HT-29 (cell line): ENCODE measurements around the gene CD47. TPM values are rescaled to one million over a fixed set of nuclear protein-coding genes. Genes with fewer than 3 reads are reported as not detected.
A peak's percentile ranks its signal among the peaks of the same experiment; 100 is the strongest.

ENCODE experiments used
- DNase-seq: peaks from one replicate; pipeline ENCODE4 v3.0.0-alpha.2; 2015; ENCODE audit warnings: low spot score
- total RNA-seq: library from RNA; depleted of rRNA; stranded (reverse); fragments of >200 nt; shearing (Covaris generic); gene quantifications from 2 replicates; pipeline ENCODE4 v1.2.3, GENCODE V29; 2014; rRNA removed

CD47 gene
- total RNA-seq, result 39.0 and 44.1 TPM in 2 replicates

DNA sequence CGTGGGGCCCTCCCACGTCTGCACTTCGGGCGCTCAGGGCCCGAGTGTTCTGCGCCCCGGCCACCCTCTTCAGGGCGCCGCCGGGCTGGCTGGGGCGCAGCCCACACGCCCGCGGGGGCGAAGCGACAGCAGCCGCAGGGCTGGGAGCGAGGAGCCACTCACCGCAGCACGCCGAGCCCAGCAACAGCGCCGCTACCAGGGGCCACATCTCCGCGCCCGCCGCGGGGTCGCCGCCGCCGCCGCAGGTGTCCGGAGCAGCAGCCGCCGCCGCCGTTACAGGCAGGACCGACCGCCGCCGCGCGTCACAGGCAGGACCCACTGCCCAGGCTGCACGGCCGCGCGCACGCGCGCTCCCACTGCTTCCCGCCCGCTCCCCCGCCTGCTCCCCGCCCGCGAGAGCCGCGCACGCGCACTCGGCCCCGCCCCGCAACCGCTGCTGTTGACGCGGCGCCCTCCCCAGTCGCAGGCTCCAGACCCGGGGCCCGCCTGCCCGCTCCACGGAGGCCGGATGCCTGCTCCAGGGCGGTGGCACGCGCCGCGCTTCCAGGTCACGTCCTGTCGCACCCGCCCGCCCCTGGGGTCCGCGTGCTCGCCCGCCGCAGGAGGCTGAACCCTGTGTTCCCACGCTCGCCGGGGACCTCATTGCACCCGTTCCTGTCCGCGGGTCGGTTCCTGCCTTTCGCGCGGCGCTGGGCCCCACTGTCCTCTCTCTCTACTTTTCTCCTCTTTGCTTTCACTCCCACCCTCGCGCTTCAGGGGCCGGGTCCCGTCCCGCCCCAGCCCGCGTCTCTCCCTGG lies at the start of gene CD47:
CD47 (minus strand) TSS at position 331 of the 797 bp plus-strand sequence; CDS start at position 208, 123 bp downstream.
- peak; percentile 90 for DNase-seq

DNA sequence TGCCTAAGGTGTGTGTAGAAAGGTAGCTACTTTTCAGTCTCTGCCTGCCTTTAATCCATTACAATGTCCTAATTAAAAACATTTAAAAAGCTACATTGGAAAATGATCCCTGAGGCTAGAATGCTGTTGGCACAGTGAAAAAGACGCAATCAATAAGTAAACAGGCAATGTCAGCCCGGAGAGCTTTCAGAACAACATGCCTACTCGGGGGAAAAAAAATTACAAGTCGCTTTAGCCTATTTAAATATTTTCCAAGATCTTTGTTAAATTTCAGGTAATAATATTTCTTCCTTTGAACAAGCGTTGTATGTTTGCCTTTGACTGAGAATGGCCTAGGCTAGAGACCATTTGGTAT lies 46.6 kb upstream of the CD47 start:
- DNase-seq, result no peak

DNA sequence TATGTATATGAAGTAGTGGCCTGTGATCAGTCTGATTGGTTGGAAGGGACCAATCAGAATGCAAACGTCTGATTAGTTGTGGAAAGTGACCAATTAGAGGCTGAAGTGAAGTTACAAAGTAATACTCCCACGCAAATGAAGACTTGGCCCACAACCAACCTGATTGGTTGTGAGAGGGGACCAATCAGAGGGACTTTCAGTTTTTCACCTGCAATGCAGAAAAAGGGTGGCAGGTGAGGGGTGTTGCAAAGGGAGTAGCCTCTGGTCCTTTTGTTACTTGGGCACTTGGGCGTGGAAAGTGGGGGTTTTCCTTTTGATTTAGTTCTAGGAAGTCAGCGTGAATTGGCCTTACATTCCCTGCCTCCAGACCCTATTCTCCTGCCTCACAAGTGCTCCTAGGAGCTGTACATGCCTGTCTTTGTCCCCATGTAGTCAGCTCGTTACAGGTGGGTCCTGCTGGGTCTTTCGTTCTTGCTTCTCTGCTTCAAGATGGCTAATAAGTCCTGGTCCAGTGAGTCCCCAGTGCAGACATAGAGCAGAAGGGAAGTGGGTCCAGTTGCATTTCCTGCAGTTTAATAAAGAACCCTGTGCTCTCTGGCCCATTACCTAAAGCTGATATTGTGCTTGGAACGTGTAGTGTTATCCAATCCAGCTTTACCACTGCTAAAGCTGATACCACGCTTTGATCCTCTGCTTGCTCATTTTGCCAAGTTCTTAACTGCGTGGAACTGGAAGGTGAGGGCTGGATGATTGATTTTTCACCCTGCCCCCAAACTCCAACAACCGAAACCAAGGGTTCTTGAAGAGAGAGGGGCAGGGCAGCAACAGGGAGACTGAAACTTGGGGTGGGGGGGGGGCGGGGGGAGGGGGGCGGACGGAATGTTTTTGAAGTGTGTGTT lies 46.0 kb upstream of the CD47 start:
- DNase-seq, result no peak

DNA sequence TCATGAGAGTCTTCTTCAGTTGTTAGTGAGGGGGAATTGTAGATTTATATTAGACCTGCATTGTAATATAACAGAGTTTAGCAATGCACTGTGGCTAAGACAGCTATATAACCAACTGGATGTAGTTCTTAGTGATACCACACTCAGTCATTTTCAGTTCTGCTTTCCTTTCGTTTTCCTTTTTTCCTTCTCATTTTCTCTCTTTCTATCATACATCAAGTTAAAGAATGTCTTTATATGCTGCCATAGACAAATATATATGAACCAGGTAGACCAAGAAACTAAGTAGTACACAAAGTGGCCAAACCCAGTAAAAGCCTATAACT lies 43.7 kb upstream of the CD47 start:
- DNase-seq, result no peak

DNA sequence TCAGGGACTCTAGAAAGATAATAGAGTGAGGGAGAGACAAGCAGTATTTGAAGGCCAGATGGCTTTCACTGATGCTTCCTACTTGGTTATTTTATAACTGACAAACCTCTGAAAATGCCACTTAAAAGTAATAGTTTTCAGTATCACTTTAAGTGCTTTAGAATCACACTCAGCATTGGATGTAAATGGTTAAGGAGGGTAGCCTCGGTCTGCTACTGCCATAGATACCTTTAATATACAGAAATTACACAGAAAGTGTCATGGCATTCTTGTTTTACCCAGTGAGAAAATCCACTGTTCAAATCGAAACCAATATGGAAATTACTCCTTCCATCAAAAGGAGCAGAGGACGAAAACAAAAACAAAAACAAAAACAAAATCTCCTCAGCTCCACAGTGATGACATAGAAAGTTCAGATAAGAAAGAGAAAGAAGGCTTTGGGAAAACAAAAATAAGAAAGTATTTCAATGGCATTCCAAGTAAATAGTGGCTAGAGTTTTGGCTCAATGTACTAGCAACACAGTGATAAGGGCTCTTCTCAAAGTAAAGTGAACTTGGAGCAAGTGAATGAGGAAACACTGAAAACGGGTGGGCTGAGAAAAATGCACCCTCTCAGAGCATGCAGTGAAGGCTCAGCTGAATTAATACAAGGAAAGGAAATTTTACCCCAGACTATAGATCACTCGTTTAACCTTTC lies 43.2 kb upstream of the CD47 start:
- no peak for DNase-seq

DNA sequence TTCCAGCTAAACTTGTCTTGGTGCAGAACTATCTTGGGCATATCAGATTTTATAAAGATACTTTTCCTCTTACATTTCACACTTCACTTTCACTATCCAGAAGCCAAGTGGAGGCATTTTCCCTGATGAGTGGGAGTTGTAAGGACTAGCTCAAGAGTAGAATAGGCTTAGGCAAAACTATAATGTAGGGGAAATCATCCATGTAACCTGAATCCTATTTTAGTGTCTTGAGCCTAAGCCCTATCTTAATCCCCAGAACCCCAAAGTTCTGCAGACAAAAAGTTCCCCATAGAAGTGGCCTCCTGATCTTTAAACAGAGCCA lies 42.2 kb upstream of the CD47 start:
- DNase-seq, result no peak

DNA sequence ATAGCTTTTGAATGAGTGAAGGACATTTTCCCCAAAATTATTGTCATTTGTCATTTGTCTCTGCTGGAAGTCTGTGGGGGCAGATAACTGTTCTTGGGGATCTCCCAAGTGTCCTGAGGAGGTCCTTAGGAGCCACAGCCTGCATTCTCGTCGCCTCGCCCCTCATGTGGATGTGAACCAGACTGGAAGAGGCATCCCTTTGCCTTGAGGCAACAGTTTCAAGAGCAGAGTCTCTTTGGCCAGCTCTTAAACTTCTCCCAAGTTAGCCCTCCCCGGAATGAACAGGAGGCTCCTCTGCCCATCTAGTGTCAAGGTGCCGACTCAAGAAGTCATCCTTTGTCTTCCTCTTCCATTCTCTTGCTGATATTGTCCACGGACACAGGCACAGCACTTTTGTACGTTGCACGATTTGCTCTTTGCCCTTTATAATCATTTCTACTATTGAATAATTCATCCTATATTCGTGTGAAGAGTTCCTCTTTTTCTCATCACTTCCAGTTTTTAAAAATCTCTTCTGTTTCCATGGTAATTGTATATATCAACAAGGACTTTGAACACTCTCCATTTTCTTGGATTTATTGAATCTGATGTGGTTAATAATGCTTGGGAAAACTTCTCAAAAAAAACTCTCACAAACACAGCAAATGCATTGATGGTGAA lies 40.8 kb upstream of the CD47 start:
- no peak for DNase-seq

DNA sequence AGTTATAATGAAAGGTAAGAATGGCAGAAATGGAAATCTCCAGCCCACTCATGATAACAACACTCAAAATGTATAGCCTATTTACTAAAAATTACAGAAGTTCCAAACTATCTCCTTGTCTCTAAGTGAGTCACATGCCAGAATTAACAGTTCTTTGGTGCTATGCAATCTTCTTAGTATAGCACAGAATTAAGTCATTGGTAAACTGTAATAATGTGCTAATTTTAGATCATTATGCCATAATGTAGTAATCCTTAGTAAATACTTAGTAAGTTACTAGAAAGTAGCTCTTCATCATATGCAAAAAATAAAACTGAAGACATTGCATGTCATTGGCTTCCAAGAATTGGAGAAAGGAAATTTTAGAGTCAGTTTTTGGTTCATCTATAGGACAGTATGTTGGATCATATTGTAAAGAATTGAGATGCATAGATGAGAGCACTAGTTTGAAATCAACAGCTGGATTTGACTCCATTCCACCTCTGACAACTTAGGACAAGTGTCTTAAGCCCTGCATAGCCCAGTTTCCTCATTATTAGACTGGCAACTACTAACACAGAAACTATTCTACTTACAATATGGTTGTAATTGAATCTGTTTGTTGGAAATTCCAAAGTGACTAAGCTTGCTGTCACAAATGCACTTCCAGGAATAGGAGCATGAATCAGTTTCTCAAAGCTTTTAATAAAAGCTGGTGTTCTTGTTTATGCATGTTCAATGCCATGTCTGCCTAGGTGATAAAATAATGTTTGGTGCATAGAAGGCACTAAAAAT lies 40.1 kb upstream of the CD47 start:
- no peak for DNase-seq

DNA sequence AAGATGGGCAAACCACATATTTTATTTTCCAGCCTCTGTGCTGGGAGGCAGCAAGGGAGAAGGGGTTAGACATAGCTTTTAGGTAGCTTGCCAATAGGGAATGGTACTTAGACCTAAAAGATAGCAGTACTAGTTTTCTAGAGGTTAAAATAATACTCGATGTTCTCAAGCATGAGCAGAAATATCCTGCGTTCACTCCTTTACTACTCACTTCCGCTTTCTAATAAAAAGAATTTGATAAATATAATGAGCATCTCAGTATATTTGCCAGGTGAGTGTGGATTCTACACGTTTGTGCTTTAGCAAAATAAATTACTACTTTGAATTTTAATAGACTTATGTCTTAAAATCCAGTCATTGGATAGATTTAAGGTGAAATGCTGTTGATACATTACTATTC lies 39.4 kb upstream of the CD47 start:
- no peak for DNase-seq

DNA sequence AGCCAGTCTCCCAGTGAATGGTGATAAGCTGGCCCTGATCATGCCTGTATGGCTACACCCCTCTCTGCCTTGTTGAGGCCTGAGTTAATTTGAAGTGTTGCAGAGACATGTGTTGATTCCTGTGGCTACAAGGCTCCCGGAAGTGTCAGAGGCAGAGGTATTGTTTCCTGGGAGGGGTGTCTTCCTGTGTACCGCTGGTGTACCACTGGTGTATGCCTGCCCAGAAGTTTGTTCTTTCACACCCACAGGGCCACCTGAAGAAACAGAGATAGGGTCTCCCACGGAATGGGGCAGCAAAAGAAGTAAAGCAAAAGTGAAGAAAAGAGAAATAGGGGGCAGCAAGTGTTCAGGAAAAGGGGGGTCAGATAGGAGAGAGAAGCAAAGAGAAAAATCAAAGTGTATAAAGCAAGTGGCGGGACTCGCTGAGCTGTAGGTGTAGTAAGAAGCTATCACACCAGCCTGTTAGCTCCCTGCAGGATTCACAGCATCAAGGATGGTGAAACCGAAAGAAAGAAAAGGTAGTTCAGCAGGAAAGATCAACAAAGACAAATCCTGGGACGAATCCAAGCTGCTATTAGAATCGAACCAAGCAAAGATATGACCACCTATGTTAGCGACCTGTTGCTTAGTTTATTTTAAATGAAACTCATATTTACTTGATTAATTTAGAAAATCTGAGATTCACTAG lies 36.6 kb upstream of the CD47 start:
- DNase-seq, result no peak

DNA sequence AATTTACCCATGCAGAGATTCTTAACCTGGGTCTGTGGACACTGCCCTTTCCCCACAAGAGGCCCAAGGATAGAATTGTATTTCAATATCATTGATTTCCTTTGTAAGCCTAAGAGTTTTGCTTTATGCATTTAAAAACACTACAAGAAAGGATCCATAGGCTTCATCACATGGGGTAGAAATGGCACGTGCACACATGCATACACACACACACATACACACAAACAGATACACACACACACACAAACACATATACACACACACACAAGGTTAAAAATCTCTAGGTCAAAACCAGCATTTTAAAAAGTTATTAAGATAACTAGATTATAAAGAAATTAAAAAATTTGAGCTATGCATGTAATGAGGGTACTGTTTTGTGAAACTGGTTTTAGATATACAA lies 35.5 kb upstream of the CD47 start:
- DNase-seq, result no peak

DNA sequence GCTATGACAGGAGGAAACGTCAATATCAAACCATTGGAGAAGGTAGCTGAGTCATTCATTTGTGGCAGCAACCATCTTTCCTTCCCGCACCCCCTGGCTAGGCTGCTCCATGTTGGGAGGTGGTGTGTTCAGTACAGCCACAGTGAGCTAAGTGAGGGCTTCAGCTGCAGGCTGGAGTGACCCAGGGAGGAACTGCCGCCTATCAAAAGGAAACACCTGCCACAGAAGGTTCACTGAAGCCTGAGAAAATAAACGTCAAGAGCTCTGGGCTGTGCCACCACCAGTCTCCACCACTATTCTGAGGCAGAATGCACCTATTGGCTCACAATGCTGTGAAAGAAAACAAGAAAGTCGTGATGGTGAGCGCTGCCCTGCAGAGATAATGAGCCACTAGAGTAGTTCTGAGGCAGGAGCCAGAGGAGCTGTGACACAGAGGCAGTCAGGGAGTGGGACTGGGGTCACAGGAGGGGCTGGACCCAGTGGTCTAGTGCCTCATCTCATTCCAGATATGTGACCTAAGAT lies 34.8 kb upstream of the CD47 start:
- DNase-seq, result no peak

DNA sequence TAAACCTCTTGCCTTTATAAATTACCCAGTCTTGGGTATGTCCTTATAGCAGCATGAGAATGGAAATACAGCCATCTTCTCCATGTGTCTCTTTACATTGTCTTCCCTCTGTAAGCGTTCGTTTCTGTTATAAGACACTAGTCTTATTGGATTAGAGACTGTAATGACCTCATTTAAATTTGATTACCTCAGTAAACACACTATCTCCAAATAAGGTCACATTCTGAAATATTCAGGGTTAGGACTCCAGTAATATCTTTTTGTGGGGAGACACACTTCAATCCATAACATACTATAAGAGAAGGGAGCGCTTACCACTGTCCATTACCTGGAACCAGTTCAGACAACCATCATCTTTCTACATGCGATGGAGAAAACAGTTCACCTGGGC lies 34.3 kb upstream of the CD47 start:
- DNase-seq, result no peak

DNA sequence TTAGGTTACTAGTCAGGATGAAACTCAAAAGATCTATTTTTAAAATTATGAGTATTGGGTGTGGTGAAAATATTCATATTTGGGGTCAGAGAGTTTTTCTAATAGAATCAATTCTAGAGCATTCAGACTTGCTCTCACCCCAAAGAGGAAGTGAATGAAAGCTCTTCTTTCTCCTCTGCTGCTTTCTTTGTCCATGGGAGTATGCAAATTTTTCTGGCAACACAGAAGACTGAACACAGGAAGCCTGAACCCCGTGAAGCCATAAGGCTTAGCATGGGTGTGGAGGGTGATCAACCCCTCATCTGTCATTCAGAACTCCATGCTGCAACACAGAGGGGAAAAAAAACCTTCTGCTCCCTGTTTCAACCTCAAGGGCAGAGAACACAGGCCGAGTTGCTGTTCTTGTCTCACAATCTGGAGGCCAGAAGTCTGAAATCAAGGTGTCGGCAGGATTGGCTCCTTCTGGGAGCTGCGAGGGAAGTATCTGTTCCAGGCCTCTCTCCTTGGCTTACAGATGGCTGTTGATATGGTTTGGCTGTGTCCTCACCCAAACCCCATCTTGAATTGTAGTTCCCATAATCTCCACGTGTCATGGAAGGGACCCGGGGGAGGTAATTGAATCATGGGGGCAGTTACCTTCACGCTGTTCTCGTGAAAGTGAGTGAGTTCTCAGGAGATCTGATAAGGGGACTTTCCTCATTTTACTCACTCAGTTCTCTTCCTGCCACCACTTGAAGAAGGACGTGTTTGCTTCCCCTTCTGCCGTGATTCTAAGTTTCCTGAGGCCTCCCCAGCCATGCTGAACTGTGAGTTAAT lies 33.7 kb upstream of the CD47 start:
- DNase-seq, result no peak

DNA sequence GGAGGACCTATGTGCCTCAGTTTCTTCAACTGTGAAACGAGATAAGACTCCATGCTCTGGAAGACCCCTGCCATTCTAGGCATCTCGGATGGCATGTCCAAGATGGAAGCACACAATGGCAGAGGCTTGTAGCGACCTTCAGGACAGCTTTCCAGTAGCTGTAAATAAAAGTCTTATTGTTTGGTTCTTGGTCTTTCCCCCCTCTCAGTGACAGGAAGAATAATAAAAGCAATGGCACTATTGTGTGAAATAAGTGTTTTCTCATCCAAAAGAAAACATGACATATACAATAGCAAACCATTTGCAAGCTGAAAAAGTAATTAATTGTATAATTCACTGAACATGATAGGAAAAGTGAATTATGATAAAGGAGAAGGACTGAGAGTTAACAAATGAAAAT lies 32.5 kb upstream of the CD47 start:
- no peak for DNase-seq

DNA sequence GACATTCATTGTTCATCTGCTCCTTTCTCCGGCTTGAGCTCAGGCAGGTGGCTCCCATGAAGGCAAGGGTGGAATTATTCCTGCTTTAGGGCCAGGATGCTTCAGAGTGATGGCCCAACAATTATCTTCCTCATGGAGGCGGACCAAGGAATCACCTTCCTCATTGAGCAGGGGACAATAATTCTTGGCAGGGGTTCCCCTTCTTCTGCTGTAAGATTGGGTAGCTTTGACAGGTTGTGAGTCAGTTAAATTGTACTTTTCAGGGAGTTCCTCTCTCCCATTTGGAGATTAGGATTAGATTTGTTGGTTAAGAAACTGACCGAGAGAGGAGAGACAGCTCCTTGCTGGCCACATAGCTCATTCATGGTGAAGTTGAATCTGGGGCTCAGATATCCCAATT lies 31.4 kb upstream of the CD47 start:
- DNase-seq, result no peak

DNA sequence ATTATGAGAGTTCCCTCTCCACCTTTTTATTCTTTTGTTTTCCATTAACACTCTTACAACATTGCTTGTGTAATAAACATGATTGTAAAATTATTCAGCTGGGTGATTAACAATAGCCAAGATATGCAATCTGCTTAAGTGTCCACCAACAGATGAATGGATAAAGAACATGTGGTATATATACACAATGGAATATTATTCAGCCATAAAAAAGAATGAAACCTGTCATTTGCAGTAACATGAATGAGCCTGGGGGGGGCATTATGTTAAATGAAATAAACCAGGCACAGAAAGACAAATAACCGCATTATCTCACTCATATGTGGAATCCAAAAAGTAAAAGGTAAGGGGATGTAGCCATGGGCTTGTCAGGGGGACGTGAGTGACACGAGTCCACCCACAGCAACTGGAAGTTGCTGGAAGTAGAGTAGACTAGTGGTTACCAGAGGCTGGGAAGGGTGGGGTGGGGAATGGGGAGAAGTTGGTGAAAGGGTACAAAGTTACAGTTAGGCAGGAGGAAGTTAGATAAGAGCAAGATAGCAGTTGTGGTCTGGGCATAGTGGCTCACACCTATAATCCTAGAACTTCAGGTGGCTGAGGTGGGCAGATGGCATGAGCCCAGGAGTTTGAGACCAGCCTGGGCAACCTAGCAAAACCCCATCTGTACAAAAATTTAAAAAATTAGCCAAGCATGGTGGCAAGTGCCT lies 28.7 kb upstream of the CD47 start:
- DNase-seq, result no peak

DNA sequence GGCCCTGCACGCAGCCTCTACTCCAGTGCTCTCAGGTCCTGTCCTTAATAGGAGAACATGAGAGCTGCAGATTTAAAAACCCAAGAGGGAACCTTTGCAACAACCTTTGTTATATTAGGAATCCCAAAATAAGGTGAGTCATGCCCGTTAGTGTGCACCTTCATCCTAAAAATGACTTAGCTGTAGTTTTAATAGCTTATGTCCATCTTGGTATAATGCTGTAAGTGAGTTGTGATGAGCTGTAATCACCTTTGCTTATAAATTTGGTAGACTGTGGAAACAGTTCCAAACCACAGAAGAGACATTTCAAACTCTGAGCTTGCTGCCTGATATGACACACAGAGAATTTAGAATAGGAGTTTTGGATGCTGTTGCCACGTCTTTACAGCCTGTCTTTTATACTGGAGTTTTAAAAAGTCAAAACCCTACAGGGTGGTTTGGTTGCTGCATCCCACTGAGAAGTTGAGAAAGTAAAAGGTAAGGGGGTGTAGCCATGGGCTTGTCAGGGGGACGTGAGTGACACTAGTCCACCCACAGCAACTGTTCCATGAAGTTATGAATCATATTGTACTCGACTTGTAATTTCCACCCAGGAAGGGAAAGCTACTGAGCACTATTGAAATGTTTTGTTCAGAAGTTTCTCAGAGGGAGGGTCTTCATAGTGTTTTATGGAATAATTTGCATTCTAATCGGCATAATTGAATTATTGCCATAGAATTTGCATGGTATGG lies 27.4 kb upstream of the CD47 start:
- no peak for DNase-seq
